Astrocyte of the spinal cord (primary cell): ENCODE measurements around the gene OPALIN.

Experiments
- DNase-seq: peaks from one replicate; pipeline ENCODE4 v3.0.0; 2011; ENCODE audit warnings: low read depth, low spot score
- H3K4me3 ChIP-seq: 2 replicates; pipeline ENCODE4 v1.5.1; 2011; ENCODE audit warnings: low read depth, mild to moderate bottlenecking, low read length, moderate library complexity
- in situ Hi-C: cut with HindIII; loops from 2 replicates; pipeline ENCODE4 v1.10.0; 2017; ENCODE audit warnings: low sequenced_read_pairs
- TF ChIP-seq, protein P1 (sequence below): IDR thresholded peaks from 2 replicates; pipeline ENCODE4 v1.5.1; 2012; ENCODE audit warnings: low read depth, mild to moderate bottlenecking, low read length, inconsistent platforms

The OPALIN gene

DNA sequence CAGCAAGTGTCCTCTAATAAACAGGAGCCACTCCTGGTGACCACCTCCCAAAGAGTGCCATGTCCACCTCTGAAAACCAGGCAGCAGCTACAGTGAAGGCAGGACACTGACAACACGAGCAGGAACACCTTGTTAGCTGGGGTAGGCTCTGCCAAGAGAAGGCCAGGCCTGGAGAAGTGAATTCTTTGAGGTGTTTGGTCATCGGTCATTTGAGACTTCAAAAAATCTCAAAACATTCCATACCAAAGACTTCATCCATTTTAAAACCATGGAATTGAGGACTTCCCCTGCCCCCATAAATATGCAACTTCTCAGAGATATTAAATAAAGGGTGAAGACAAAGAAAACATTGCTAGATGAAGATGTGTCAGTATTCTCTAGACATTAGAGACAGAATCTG is 28.4 kb upstream of the OPALIN start:
- no peak for DNase-seq
- H3K4me3 ChIP-seq, result no peak overlapping the region
- in situ Hi-C loops, result no loop called here
- TF ChIP-seq, protein P1, sequence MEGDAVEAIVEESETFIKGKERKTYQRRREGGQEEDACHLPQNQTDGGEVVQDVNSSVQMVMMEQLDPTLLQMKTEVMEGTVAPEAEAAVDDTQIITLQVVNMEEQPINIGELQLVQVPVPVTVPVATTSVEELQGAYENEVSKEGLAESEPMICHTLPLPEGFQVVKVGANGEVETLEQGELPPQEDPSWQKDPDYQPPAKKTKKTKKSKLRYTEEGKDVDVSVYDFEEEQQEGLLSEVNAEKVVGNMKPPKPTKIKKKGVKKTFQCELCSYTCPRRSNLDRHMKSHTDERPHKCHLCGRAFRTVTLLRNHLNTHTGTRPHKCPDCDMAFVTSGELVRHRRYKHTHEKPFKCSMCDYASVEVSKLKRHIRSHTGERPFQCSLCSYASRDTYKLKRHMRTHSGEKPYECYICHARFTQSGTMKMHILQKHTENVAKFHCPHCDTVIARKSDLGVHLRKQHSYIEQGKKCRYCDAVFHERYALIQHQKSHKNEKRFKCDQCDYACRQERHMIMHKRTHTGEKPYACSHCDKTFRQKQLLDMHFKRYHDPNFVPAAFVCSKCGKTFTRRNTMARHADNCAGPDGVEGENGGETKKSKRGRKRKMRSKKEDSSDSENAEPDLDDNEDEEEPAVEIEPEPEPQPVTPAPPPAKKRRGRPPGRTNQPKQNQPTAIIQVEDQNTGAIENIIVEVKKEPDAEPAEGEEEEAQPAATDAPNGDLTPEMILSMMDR, result no peak

DNA sequence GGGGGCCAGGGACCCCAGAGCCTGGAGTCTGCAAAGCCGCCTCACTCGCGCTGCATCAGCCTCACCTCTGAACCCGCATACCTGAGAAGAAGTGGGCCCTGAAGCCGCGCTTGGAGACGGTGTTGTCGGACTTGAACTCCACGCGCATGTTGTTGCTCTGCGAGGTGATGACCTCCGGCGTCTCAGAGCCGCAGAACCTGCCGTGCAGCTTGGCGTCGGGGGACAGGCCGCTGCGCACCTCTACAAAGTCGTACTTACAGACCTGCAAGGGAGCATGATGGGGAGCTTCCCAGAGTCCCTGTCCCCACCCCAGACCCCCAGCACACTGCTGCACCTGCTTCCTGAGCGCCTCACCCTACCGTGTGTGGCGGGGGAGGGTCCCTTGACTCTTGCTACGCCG is 25.7 kb upstream of the OPALIN start:
- TF ChIP-seq, protein P1, result no peak
- in situ Hi-C loops, result no loop called here
- DNase-seq, result no peak
- no peak overlapping the region for H3K4me3 ChIP-seq

DNA sequence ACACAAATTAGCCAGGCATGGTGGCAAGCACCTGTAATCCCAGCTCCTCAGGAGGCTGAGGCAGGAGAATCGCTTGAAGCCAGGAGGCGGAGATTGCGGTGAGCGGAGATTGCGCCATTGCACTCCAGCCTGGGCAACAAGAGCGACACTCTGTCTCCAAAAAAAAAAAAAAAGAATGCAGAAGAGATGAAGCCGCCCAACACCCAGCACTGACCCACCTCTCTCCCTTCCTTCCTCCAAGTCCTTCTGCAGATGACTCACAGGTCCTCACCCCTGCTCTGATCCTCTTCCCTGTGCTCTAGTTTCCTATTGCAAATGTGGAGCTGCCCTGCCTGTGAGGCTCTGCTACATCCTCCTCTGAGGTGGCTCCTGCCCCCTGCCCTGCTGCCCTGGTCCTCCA is 22.0 kb upstream of the OPALIN start:
- DNase-seq, result no peak
- no peak overlapping the region for H3K4me3 ChIP-seq
- in situ Hi-C loops, result no loop called here
- TF ChIP-seq, protein P1, result no peak

DNA sequence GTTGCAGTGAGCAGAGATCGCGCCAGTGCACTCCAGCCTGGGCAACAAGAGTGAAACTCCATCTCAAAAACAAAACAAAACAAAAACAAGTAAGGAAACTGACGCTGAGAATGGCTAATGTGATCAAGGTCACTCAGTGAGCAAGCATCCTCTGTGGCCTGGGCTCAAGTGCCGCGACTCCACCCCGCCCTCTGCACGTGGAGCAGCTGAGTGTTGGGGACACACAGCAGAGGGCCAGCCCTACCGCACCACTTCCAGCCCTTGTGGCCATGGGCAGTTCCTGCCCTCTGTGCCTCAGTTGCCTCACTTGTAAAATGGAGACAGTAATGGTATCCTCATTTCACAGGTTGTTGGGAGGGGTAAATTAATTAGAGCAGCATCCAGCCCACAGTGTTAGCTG is 21.0 kb upstream of the OPALIN start:
- no peak overlapping the region for H3K4me3 ChIP-seq
- DNase-seq, result no peak
- in situ Hi-C loops, result no loop called here
- TF ChIP-seq, protein P1, result no peak

DNA sequence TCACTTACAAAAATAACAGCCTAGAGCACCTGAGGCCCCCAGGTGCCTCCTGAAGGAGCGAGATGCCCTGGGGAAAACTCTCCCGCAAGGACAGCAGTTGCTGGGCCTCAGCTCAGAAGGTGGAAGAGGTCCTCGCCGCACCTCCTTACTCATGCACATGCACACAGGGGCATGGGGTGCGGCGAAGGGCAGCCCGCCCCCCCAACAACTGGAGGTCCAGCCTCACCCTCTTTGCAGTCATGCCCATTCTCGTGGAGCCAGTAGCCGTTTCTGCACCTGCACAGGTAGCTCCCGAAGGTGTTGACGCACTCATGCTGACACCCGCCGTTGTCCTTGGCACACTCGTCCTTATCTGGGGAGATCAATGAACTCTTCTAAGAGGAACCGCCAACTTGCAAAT is 19.9 kb upstream of the OPALIN start:
- DNase-seq, result no peak
- H3K4me3 ChIP-seq, result no peak overlapping the region
- TF ChIP-seq, protein P1, result no peak
- in situ Hi-C loops, result no loop called here

DNA sequence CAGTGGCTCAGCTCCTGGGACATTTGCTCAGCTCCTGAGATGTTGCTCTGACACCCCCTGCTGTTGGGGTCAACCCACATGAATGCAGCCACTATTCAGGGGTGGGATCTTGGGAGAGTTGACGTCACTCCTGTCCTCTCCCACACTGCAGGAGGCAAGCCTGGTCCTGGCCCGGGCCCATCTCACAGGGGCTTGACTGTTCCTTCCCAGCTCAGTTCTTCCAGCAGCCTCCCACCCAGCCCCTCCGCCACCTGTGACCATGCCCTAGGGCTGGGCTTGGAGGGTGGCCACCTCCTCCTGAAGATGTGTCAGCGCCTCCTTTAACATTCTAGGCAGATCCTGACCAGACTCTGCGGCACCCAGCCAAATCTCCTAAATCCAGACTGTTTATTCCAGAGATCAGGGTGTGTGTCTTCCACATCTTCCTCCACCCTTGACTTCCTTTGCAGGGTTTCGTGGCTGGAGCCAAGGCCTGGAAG is 19.1 kb upstream of the OPALIN start:
- in situ Hi-C loops, result no loop called here
- peak; percentile 83 for DNase-seq
- H3K4me3 ChIP-seq, result no peak overlapping the region
- TF ChIP-seq, protein P1, result no peak

DNA sequence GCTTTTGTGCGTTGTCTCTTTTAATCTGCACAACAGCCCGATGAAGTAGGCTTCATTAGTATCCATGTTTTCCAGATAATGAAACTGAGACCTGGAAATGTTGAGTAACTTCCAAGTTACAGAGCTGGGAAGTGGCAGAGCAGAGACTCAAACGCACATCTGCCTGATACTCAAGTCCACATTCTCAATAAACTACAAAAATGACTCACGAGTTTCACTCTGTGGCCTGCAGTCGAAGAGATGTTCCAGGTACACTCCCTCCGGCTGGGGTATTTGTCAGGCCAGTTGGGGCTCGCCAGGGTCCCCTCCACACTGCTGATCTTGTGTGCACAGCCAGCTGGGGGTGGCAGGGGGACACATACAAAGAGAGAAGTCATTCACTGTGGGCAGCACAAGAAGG is 17.7 kb upstream of the OPALIN start:
- no peak for DNase-seq
- H3K4me3 ChIP-seq, result no peak overlapping the region
- in situ Hi-C loops, result no loop called here
- TF ChIP-seq, protein P1, result no peak
